Endothelial cell of umbilical vein (primary cell): Measurements from ENCODE around the gene DBT. TPM values are rescaled to one million over a fixed set of nuclear protein-coding genes. Genes with fewer than 3 reads are reported as not detected.

Experiments used
- BruUV-seq: library from RNA; stranded (reverse); fragments of 400-500 nt; replicated peaks from 2 replicates; lab custom pipeline; 2021; lab: Mats Ljungman, UMichigan
- CTCF ChIA-PET: fragments of 300-600, 350-600 bp; sonication (Branson Sonifier 250); formaldehyde crosslinking; loops from one replicate; lab custom pipeline; 2021; ENCODE audit warnings: antibody characterized with exemption, inconsistent platforms; lab: Charles Lee
- POLR2A ChIA-PET: fragments of 300-600, 350-600 bp; sonication (Branson Sonifier 250); formaldehyde crosslinking; loops from one replicate; lab custom pipeline; 2021; ENCODE audit warnings: antibody characterized with exemption, inconsistent platforms; lab: Charles Lee
- DNase-seq: peaks from one replicate; pipeline ENCODE4 v3.0.0-alpha.2; 2011; ENCODE audit warnings: low read depth, low spot score
- FAIRE-seq: peaks from 2 replicates; lab custom pipeline; 2011; peaks lifted over from hg19 to GRCh38; lab: Jason Lieb, UNC
- H2AFZ ChIP-seq: 2 replicates; pipeline ENCODE4 v1.6.0; 2012; ENCODE audit warnings: low read depth, low read length, control low read depth, inconsistent platforms
- H3K27ac ChIP-seq: 2 replicates; pipeline ENCODE4 v1.5.1; 2011; ENCODE audit warnings: low read depth, mild to moderate bottlenecking, control low read depth, low read length, moderate library complexity; ENCODE audit not compliant: insufficient read depth
- H3K27me3 ChIP-seq, 2 experiments: 2 replicates each; pipeline versions ENCODE4 v1.6.0 to v1.6.1; 2011; ENCODE audit warnings: low read length in 2 of 2, mixed read lengths in 1 of 2; ENCODE audit not compliant: control insufficient read depth in 2 of 2, insufficient read depth in 2 of 2
- H3K36me3 ChIP-seq, 2 experiments: 2 replicates in 1 of 2; 3 replicates in 1 of 2; pipeline ENCODE4 v1.5.1; 2011; ENCODE audit warnings: low read length in 2 of 2, mild to moderate bottlenecking in 1 of 2, moderate library complexity in 1 of 2; ENCODE audit not compliant: control insufficient read depth in 2 of 2, insufficient read depth in 2 of 2; ENCODE audit errors: extremely low read depth in 1 of 2
- H3K4me1 ChIP-seq: 3 replicates; pipeline ENCODE4 v1.5.1; 2011; ENCODE audit warnings: mild to moderate bottlenecking, low read length; ENCODE audit not compliant: control insufficient read depth, insufficient read depth; ENCODE audit errors: extremely low read depth
- H3K4me2 ChIP-seq: 2 replicates; pipeline ENCODE4 v1.6.1; 2011; ENCODE audit warnings: low read length, control low read depth, mixed read lengths; ENCODE audit not compliant: insufficient read depth
- H3K4me3 ChIP-seq, 3 experiments: fragments of 200-600 bp in 1 of 3; sonication (generic), shearing (Covaris generic) in 1 of 3; replicated peaks in 1 of 3; 2 replicates each; pipeline ENCODE4 v1.5.1; 2011 to 2016; ENCODE audit warnings: control low read depth in 3 of 3, low read length in 3 of 3, mild to moderate bottlenecking in 2 of 3, inconsistent platforms in 1 of 3, low read depth in 1 of 3, moderate library complexity in 1 of 3; ENCODE audit not compliant: insufficient read depth in 1 of 3
- H3K79me2 ChIP-seq: 2 replicates; pipeline ENCODE4 v1.6.0; 2012; ENCODE audit warnings: low read length, inconsistent platforms; ENCODE audit not compliant: control insufficient read depth, insufficient read depth
- H3K9ac ChIP-seq: replicated peaks from 2 replicates; pipeline ENCODE3; 2011; ENCODE audit warnings: low read length, control low read depth; ENCODE audit not compliant: insufficient read depth; ENCODE audit errors: extremely low read depth
- H3K9me1 ChIP-seq: replicated peaks from 3 replicates; pipeline ENCODE4 v1.6.0; 2011; ENCODE audit warnings: mild to moderate bottlenecking, low read length; ENCODE audit not compliant: control insufficient read depth, insufficient read depth; ENCODE audit errors: extremely low read depth
- H3K9me3 ChIP-seq: replicated peaks from 2 replicates; pipeline ENCODE4 v1.5.1; 2012; ENCODE audit warnings: low read length, inconsistent platforms; ENCODE audit not compliant: control insufficient read depth, insufficient read depth
- H4K20me1 ChIP-seq: replicated peaks from 2 replicates; pipeline ENCODE3; 2011; ENCODE audit warnings: mild to moderate bottlenecking, low read length; ENCODE audit not compliant: control insufficient read depth, insufficient read depth; ENCODE audit errors: extremely low read depth
- CTCF ChIP-seq, 2 donors: IDR thresholded peaks; 1 replicate in 1 of 2; 2 replicates in 1 of 2; pipeline ENCODE4 v1.5.1; 2011; ENCODE audit warnings: low read length in 2 of 2, mild to moderate bottlenecking in 2 of 2, moderate library complexity in 2 of 2, control low read depth in 1 of 2, inconsistent platforms in 1 of 2, low read depth in 1 of 2; ENCODE audit not compliant: insufficient read depth in 1 of 2; ENCODE audit errors: extremely low read depth in 1 of 2
- EZH2 ChIP-seq: IDR thresholded peaks from 2 replicates; pipeline ENCODE4 v1.6.1; 2012; ENCODE audit warnings: borderline replicate concordance, low read depth, mild to moderate bottlenecking, moderate library complexity, low read length, inconsistent platforms; ENCODE audit not compliant: severe bottlenecking
- FOS ChIP-seq: IDR thresholded peaks from 2 replicates; pipeline ENCODE4 v1.6.1; 2011; ENCODE audit warnings: mild to moderate bottlenecking, low read length, moderate library complexity, borderline replicate concordance; ENCODE audit not compliant: insufficient read depth
- GATA2 ChIP-seq: IDR thresholded peaks from 2 replicates; pipeline ENCODE4 v1.7.0; 2011; ENCODE audit warnings: low read depth, mild to moderate bottlenecking, moderate library complexity, mixed read lengths, low read length; ENCODE audit not compliant: insufficient read length, insufficient read depth
- JUN ChIP-seq: IDR thresholded peaks from 2 replicates; pipeline ENCODE4 v1.6.1; 2011; ENCODE audit warnings: borderline replicate concordance, low read depth; ENCODE audit not compliant: insufficient read length, insufficient read depth
- MYC ChIP-seq: IDR thresholded peaks from one replicate; pipeline ENCODE4 v1.6.1; 2011; ENCODE audit warnings: mild to moderate bottlenecking, low read depth, low read length
- POLR2A ChIP-seq: IDR thresholded peaks from 2 replicates; pipeline ENCODE4 v1.6.1; 2012; ENCODE audit warnings: low read depth, mild to moderate bottlenecking, control low read depth, low read length
- POLR2AphosphoS5 ChIP-seq: IDR thresholded peaks from 2 replicates; pipeline ENCODE4 v1.6.1; 2012; ENCODE audit warnings: low read depth, mild to moderate bottlenecking, control low read depth, low read length, moderate library complexity; ENCODE audit not compliant: insufficient read depth
- dilution Hi-C: fragments of 300-500 bp; cut with MboI; formaldehyde crosslinking; loops from one replicate; pipeline ENCODE4 v1.15.0; 2019; ENCODE audit warnings: low sequenced_read_pairs; ENCODE audit not compliant: extremely low pct_ligation_motif_present
- intact Hi-C: fragments of 100-400 bp; cut with micrococcal nuclease; formaldehyde crosslinking; loops from one replicate; pipeline ENCODE4 v1.10.0; 2022
- polyA plus RNA-seq, 4 experiments: library from polyadenylated mRNA; depleted of rRNA in 3 of 4; stranded (reverse) in 3 of 4; unstranded in 1 of 4; fragments of >200 nt; gene quantifications; 2 replicates each; pipeline versions ENCODE4 v1.2.1 to v1.2.3, GENCODE V29; 2011 to 2012; ENCODE audit warnings: missing spikeins in 1 of 4
- total RNA-seq: library from RNA; stranded (reverse); gene quantifications from 2 replicates; pipeline ENCODE4 v1.2.3, GENCODE V29; 2021
- TF ChIP-seq, protein P1 (sequence below): IDR thresholded peaks from 2 replicates; pipeline ENCODE4 v1.6.1; 2011; ENCODE audit not compliant: insufficient read depth, insufficient read length

The DBT gene
- total and polyA plus RNA-seq, 2 donors (not counting 3 experiments of a cell fraction or from before 2014, with no cell fraction given), result 1.6 to 7.9 TPM

- Histone ChIP-seq H3K27ac (no peak overlapping the region), H3K4me1 (no peaks in the 10 kb centered on the region), H3K9me1 (no peaks in the 10 kb centered on the region), H3K4me3 (no peak overlapping the region), H3K79me2 (no peaks in the 10 kb centered on the region), H3K4me2 (no peak overlapping the region), H3K9me3 (no peaks in the 10 kb centered on the region), H3K9ac (no peak overlapping the region), H2AFZ (no peak overlapping the region), H3K27me3 (no peaks in the 10 kb centered on the region), H4K20me1 (no peaks in the 10 kb centered on the region), H3K36me3 (peaks cover 4 to 7% of the 10 kb centered on the region in 2 experiments)
- CTCF ChIA-PET, result interaction anchor here (1.5 kb wide), 1 partner anchor 9 kb away, joined by 8 read pairs; no protein-coding TSS in a partner anchor
- FAIRE-seq (no peak), DNase-seq (no peak)
- POLR2A ChIA-PET, result no interaction called here
- no TSS peak for BruUV-seq
- intact Hi-C loops, result no loop called here
- dilution Hi-C loops, result no loop called here
- no peak for TF ChIP-seq JUN
- no peak for TF ChIP-seq POLR2A
- TF ChIP-seq FOS, result no peak
- TF ChIP-seq CTCF (IDR thresholded peaks at IDR 0.05; ENCODE audit: extremely low read depth in 1 of 2, insufficient read depth in 1 of 2, low read depth in 1 of 2, low read length in 2 of 2), result no peak
- TF ChIP-seq EZH2, result no peak
- no peak for TF ChIP-seq POLR2AphosphoS5
- TF ChIP-seq GATA2, result no peak
- TF ChIP-seq, protein P1, sequence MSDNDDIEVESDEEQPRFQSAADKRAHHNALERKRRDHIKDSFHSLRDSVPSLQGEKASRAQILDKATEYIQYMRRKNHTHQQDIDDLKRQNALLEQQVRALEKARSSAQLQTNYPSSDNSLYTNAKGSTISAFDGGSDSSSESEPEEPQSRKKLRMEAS, result no peak
- TF ChIP-seq MYC, result no peak
Measured at GRCh38 chr1:100213141-100213540, 36.5 kb downstream of the DBT start.
